ENCODE measurements around the gene ATP6V0B. TPM values are rescaled to one million over a fixed set of nuclear protein-coding genes. Genes with fewer than 3 reads are reported as not detected.

ATP6V0B gene
- total and polyA plus RNA-seq, 3 donors from 2014 or later: 102 to 222 (median 173) TPM

GRCh38 chr1:44024031-44024902, 49.5 kb downstream of the ATP6V0B start:
- Histone ChIP-seq H3K4me1 (no peaks in the 10 kb centered on the region), H3K36me3 (ENCODE audit: low read depth, missing control alignments) (no peaks in the 10 kb centered on the region), H3K9me3 (no peaks in the 10 kb centered on the region), H3K27ac (no peak overlapping the region), H3K27me3 (no peaks in the 10 kb centered on the region), H3K4me3 (no peak overlapping the region)
- intact Hi-C loops (cut with DNase I; ENCODE audit: low total_unique reads): no loop called here
- WGBS, 2 donors: 89 to 94% methylated on average over 6 to 14 of the region's 14 CpGs
- TF ChIP-seq CTCF (IDR thresholded peaks at IDR 0.05) (no peak), POLR2A (IDR thresholded peaks at IDR 0.05) (no peak)
- DNase-seq: no peak

- Histone ChIP-seq H3K4me1 (peaks cover 4% of the 10 kb centered on the region), H3K27ac (no peak overlapping the region), H3K27me3 (no peaks in the 10 kb centered on the region), H3K36me3 (ENCODE audit: low read depth, missing control alignments) (no peaks in the 10 kb centered on the region), H3K4me3 (no peak overlapping the region), H3K9me3 (no peaks in the 10 kb centered on the region)
- DNase-seq: no peak
- intact Hi-C loops (cut with DNase I; ENCODE audit: low total_unique reads): no loop called here
- TF ChIP-seq CTCF (IDR thresholded peaks at IDR 0.05) (no peak), POLR2A (IDR thresholded peaks at IDR 0.05) (no peak)
- WGBS, 2 donors: 86 to 93% methylated on average over 13 of the region's 13 CpGs
Observed at GRCh38 chr1:44024903-44025525, 50.3 kb downstream of the ATP6V0B start.

- Histone ChIP-seq H3K36me3 (ENCODE audit: low read depth, missing control alignments) (no peaks in the 10 kb centered on the region), H3K27ac (no peak overlapping the region), H3K27me3 (no peaks in the 10 kb centered on the region), H3K4me3 (no peak overlapping the region), H3K4me1 (peaks cover 4% of the 10 kb centered on the region), H3K9me3 (no peaks in the 10 kb centered on the region)
- 78 to 92% methylated on average over 3 of the region's 3 CpGs for WGBS, 2 donors
- DNase-seq: no peak
- intact Hi-C loops (cut with DNase I; ENCODE audit: low total_unique reads): no loop called here
- TF ChIP-seq CTCF (IDR thresholded peaks at IDR 0.05) (no peak), POLR2A (IDR thresholded peaks at IDR 0.05) (no peak)
Observed at GRCh38 chr1:44025816-44026215, 51.1 kb downstream of the ATP6V0B start.

- 88 to 97% methylated on average over 3 of the region's 3 CpGs for WGBS, 2 donors
Observed at GRCh38 chr1:44027320-44027719, 52.6 kb downstream of the ATP6V0B start.

More at GRCh38 chr1:44027320-44027719, 52.6 kb downstream of the ATP6V0B start:
- Histone ChIP-seq H3K27ac (no peak overlapping the region), H3K4me1 (peaks cover 4% of the 10 kb centered on the region), H3K36me3 (ENCODE audit: low read depth, missing control alignments) (no peaks in the 10 kb centered on the region), H3K4me3 (no peak overlapping the region), H3K9me3 (no peaks in the 10 kb centered on the region), H3K27me3 (no peaks in the 10 kb centered on the region)
- intact Hi-C loops (cut with DNase I; ENCODE audit: low total_unique reads): no loop called here
- TF ChIP-seq POLR2A (IDR thresholded peaks at IDR 0.05): no peak
- no peak for TF ChIP-seq CTCF (IDR thresholded peaks at IDR 0.05)
- DNase-seq: no peak

Other genes starting within 250 kb of the ATP6V0B start
- 1 to 10 TPM; 1.6 to 5.4 TPM for gene ARTN, start 41.2 kb upstream of the ATP6V0B start, total RNA-seq
- 1.9 TPM for gene ARTN, start 41.2 kb upstream of the ATP6V0B start, polyA plus RNA-seq (ENCODE audit: insufficient read depth, low read depth, low replicate concordance)
- 10 to 100 TPM; 67.3 to 77.0 TPM for gene IPO13, start 28.0 kb upstream of the ATP6V0B start, total RNA-seq
- gene IPO13, start 28.0 kb upstream of the ATP6V0B start, polyA plus RNA-seq (ENCODE audit: insufficient read depth, low read depth, low replicate concordance): 138 TPM
- 10 to 100 TPM; 39.4 to 44.7 TPM for gene DPH2, start 5.0 kb upstream of the ATP6V0B start, total RNA-seq
- gene DPH2, start 5.0 kb upstream of the ATP6V0B start, polyA plus RNA-seq (ENCODE audit: insufficient read depth, low read depth, low replicate concordance): 27.6 TPM
- 10 to 100 TPM; 40.9 to 65.9 TPM for gene B4GALT2, start 4.2 kb downstream of the ATP6V0B start, total RNA-seq
- 47.7 TPM for gene B4GALT2, start 4.2 kb downstream of the ATP6V0B start, polyA plus RNA-seq (ENCODE audit: insufficient read depth, low read depth, low replicate concordance)
- gene CCDC24, start 16.6 kb downstream of the ATP6V0B start, total RNA-seq: 10 to 100 TPM; 28.8 to 31.3 TPM
- 64.9 TPM for gene CCDC24, start 16.6 kb downstream of the ATP6V0B start, polyA plus RNA-seq (ENCODE audit: insufficient read depth, low read depth, low replicate concordance)
- 1 to 10 TPM; 1.2 to 1.7 TPM for gene SLC6A9, start 56.5 kb downstream of the ATP6V0B start, total RNA-seq
- 2.3 TPM for gene SLC6A9, start 56.5 kb downstream of the ATP6V0B start, polyA plus RNA-seq (ENCODE audit: insufficient read depth, low read depth, low replicate concordance)
- 1 to 10 TPM; 5.2 to 7.6 TPM for gene KLF17, start 143.9 kb downstream of the ATP6V0B start, total RNA-seq
- gene KLF17, start 143.9 kb downstream of the ATP6V0B start, polyA plus RNA-seq (ENCODE audit: insufficient read depth, low read depth, low replicate concordance): 21.8 TPM
- under 1 TPM; 0.39 to 0.81 TPM for gene KLF18, start 166.7 kb downstream of the ATP6V0B start, total RNA-seq
- 0.25 TPM for gene KLF18, start 166.7 kb downstream of the ATP6V0B start, polyA plus RNA-seq (ENCODE audit: insufficient read depth, low read depth, low replicate concordance)
- gene DMAP1, start 238.5 kb downstream of the ATP6V0B start, total RNA-seq: 10 to 100 TPM; 84.2 to 86.6 TPM
- 54.2 TPM for gene DMAP1, start 238.5 kb downstream of the ATP6V0B start, polyA plus RNA-seq (ENCODE audit: insufficient read depth, low read depth, low replicate concordance)

Data from testis (tissue), 3 donors.